ENCODE measurements around the gene IQGAP2. TPM values are rescaled to one million over a fixed set of nuclear protein-coding genes. Genes with fewer than 3 reads are reported as not detected.

IQGAP2 gene
- total RNA-seq, 1 donor = 0.36 TPM

DNA sequence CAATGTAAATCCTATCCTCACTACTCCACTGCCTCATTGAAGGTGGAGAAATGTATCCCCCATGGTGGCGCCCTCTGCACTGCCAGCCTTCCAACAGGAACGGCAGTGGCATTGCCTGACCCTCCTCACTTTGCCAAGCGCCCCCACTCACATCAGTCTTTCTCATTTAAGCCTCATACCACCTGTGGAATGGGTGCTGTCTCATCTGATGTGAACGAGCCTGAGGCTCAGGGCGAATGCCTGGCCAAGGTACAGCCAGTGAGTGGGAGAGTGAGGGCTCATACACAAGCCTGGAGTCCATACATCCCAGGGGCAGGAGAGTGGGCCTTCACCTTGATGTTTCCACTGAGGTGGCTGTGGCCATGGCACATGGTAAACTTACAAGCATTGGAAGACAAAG, 209.9 kb downstream of the IQGAP2 start:
- no peak for DNase-seq (ENCODE audit: insufficient read length, low spot score, missing footprints)

DNA sequence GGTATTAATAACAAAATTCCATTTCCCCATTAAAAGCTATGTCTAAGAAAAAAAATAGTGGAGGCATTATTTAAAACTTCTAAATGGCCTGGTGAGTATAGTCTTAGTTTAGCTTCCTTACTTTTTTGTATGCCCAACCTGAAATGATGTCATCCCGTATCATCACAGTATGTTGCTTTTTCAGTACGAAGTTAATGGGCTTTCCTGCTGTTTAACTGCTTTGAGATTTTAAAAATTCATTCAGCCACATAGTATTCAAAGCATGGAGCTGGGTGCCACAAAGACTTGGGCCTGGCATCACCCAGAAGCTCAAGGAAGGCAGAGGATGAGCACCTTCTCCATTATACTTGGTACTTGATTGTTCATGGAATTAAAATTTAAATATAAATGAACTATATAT, 212.7 kb downstream of the IQGAP2 start:
- Histone ChIP-seq H3K79me2 (ENCODE audit: insufficient read depth, low read length) (peaks cover 6% of the 10 kb centered on the region), H3K4me2 (ENCODE audit: insufficient read depth, low read length) (no peak overlapping the region), H3K36me3 (ENCODE audit: insufficient read depth, low read length) (no peaks in the 10 kb centered on the region), H3K4me1 (ENCODE audit: insufficient read depth, low read length) (peaks cover 27% of the 10 kb centered on the region), H3K9me3 (ENCODE audit: low read depth, low read length) (no peaks in the 10 kb centered on the region), H4K20me1 (ENCODE audit: insufficient read depth, low read length) (no peaks in the 10 kb centered on the region), H3K27me3 (ENCODE audit: insufficient read depth, low read length) (no peaks in the 10 kb centered on the region), H3K4me3 (ENCODE audit: insufficient read depth, low read length) (no peak overlapping the region), H3K27ac (ENCODE audit: low read depth, low read length) (peak overlapping the region; percentile 67), H2AFZ (ENCODE audit: low read length) (peak overlapping the region; percentile 12)
- no peak for DNase-seq (ENCODE audit: insufficient read length, low spot score, missing footprints)
- TF ChIP-seq, protein P1, sequence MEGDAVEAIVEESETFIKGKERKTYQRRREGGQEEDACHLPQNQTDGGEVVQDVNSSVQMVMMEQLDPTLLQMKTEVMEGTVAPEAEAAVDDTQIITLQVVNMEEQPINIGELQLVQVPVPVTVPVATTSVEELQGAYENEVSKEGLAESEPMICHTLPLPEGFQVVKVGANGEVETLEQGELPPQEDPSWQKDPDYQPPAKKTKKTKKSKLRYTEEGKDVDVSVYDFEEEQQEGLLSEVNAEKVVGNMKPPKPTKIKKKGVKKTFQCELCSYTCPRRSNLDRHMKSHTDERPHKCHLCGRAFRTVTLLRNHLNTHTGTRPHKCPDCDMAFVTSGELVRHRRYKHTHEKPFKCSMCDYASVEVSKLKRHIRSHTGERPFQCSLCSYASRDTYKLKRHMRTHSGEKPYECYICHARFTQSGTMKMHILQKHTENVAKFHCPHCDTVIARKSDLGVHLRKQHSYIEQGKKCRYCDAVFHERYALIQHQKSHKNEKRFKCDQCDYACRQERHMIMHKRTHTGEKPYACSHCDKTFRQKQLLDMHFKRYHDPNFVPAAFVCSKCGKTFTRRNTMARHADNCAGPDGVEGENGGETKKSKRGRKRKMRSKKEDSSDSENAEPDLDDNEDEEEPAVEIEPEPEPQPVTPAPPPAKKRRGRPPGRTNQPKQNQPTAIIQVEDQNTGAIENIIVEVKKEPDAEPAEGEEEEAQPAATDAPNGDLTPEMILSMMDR (IDR thresholded peaks at IDR 0.05; ENCODE audit: extremely low read depth, low read depth, low read length) = no peak

More for the DNA sequence above, 209.9 kb downstream of the IQGAP2 start:
- Histone ChIP-seq H3K27ac (ENCODE audit: low read depth, low read length) (no peak overlapping the region), H3K27me3 (ENCODE audit: insufficient read depth, low read length) (no peaks in the 10 kb centered on the region), H3K4me3 (ENCODE audit: insufficient read depth, low read length) (no peak overlapping the region), H3K79me2 (ENCODE audit: insufficient read depth, low read length) (no peaks in the 10 kb centered on the region), H3K36me3 (ENCODE audit: insufficient read depth, low read length) (no peaks in the 10 kb centered on the region), H3K4me1 (ENCODE audit: insufficient read depth, low read length) (peaks cover 25% of the 10 kb centered on the region), H3K9me3 (ENCODE audit: low read depth, low read length) (no peaks in the 10 kb centered on the region), H4K20me1 (ENCODE audit: insufficient read depth, low read length) (no peaks in the 10 kb centered on the region), H2AFZ (ENCODE audit: low read length) (no peak overlapping the region), H3K4me2 (ENCODE audit: insufficient read depth, low read length) (no peak overlapping the region)
- TF ChIP-seq, protein P1 (IDR thresholded peaks at IDR 0.05; ENCODE audit: extremely low read depth, low read depth, low read length) = no peak

DNA sequence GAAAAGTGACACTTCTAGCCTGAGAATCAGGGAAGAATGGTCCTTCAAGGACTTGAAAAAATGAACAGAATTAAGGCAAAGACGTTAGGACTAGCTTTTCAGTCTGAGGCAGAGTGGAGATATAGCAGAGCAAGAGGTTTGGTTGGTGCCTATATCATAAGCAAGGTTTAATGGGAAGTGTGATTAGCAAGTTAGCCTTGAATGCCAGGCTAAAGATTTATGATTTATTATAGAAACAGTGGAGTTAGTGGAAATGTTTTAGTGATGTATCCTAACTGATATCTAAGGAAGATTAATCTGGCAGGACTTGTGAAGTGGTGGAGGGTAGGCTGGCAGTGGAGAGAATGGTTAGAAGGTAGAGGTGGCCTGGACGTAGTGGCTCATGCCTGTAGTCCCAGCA, 213.1 kb downstream of the IQGAP2 start:
- Histone ChIP-seq H3K4me2 (ENCODE audit: insufficient read depth, low read length) (no peak overlapping the region), H4K20me1 (ENCODE audit: insufficient read depth, low read length) (no peaks in the 10 kb centered on the region), H3K36me3 (ENCODE audit: insufficient read depth, low read length) (no peaks in the 10 kb centered on the region), H2AFZ (ENCODE audit: low read length) (peak overlapping the region; percentile 12), H3K4me3 (ENCODE audit: insufficient read depth, low read length) (no peak overlapping the region), H3K79me2 (ENCODE audit: insufficient read depth, low read length) (peaks cover 6% of the 10 kb centered on the region), H3K27me3 (ENCODE audit: insufficient read depth, low read length) (no peaks in the 10 kb centered on the region), H3K27ac (ENCODE audit: low read depth, low read length) (peak overlapping the region; percentile 67), H3K9me3 (ENCODE audit: low read depth, low read length) (no peaks in the 10 kb centered on the region), H3K4me1 (ENCODE audit: insufficient read depth, low read length) (peaks cover 27% of the 10 kb centered on the region)
- TF ChIP-seq, protein P1 (IDR thresholded peaks at IDR 0.05; ENCODE audit: extremely low read depth, low read depth, low read length) = no peak
- no peak for DNase-seq (ENCODE audit: insufficient read length, low spot score, missing footprints)

DNA sequence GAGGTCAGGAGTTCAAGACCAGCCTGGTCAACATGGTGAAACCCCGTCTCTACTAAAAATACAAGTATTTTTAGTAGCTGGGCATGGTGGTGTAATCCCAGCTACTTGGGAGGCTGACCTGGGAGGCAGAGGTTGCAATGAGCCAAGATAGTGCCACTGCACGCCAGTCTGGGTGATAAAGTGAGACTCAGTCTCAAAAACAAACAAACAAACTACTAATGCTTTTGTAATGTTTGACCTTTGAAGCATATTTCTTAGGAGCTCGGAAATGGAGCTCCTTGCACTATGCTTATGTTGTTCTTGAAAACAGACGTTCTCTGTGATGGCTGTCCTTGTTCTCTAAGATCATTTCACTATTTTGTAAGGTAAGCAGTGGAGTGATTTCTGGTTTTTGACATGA, 214.1 kb downstream of the IQGAP2 start:
- TF ChIP-seq, protein P1 (IDR thresholded peaks at IDR 0.05; ENCODE audit: extremely low read depth, low read depth, low read length) = no peak
- no peaks in the 10 kb centered on the region for H4K20me1 ChIP-seq (ENCODE audit: insufficient read depth, low read length)
- no peak overlapping the region for H2AFZ ChIP-seq (ENCODE audit: low read length)
- H3K36me3 ChIP-seq (ENCODE audit: insufficient read depth, low read length) = no peaks in the 10 kb centered on the region
- H3K4me1 ChIP-seq (ENCODE audit: insufficient read depth, low read length) = peaks cover 35% of the 10 kb centered on the region
- H3K27me3 ChIP-seq (ENCODE audit: insufficient read depth, low read length) = no peaks in the 10 kb centered on the region
- no peak for DNase-seq (ENCODE audit: insufficient read length, low spot score, missing footprints)
- peak overlapping the region; percentile 67 for H3K27ac ChIP-seq (ENCODE audit: low read depth, low read length)
- peaks cover 7% of the 10 kb centered on the region for H3K79me2 ChIP-seq (ENCODE audit: insufficient read depth, low read length)
- H3K4me2 ChIP-seq (ENCODE audit: insufficient read depth, low read length) = peak overlapping the region; percentile 22
- no peaks in the 10 kb centered on the region for H3K9me3 ChIP-seq (ENCODE audit: low read depth, low read length)
- H3K4me3 ChIP-seq (ENCODE audit: insufficient read depth, low read length) = no peak overlapping the region

Measured in osteoblast (primary cell).